Transverse colon (tissue), 3 donors: ENCODE measurements around the gene SPEG.

Experiments used
- CTCF ChIP-seq, 5 experiments: fragments of 200-600 bp in 3 of 5; fragments of 450-650 bp in 2 of 5; sonication (generic) in 3 of 5; IDR thresholded peaks; 1 replicate in 2 of 5; 2 replicates in 3 of 5; pipeline ENCODE4 v1.5.1; 2016 to 2017; ENCODE audit warnings: antibody characterized with exemption in 5 of 5, inconsistent platforms in 3 of 5, mild to moderate bottlenecking in 2 of 5, moderate library complexity in 1 of 5
- EP300 ChIP-seq: sonication (generic); formaldehyde crosslinking; IDR thresholded peaks from one replicate; pipeline ENCODE4 v1.6.1; 2017; ENCODE audit warnings: antibody characterized with exemption, low read depth
- POLR2A ChIP-seq: fragments of 450-650 bp; IDR thresholded peaks from one replicate; pipeline ENCODE4 v1.6.1; 2016; ENCODE audit warnings: antibody characterized with exemption, mild to moderate bottlenecking, moderate library complexity

DNA sequence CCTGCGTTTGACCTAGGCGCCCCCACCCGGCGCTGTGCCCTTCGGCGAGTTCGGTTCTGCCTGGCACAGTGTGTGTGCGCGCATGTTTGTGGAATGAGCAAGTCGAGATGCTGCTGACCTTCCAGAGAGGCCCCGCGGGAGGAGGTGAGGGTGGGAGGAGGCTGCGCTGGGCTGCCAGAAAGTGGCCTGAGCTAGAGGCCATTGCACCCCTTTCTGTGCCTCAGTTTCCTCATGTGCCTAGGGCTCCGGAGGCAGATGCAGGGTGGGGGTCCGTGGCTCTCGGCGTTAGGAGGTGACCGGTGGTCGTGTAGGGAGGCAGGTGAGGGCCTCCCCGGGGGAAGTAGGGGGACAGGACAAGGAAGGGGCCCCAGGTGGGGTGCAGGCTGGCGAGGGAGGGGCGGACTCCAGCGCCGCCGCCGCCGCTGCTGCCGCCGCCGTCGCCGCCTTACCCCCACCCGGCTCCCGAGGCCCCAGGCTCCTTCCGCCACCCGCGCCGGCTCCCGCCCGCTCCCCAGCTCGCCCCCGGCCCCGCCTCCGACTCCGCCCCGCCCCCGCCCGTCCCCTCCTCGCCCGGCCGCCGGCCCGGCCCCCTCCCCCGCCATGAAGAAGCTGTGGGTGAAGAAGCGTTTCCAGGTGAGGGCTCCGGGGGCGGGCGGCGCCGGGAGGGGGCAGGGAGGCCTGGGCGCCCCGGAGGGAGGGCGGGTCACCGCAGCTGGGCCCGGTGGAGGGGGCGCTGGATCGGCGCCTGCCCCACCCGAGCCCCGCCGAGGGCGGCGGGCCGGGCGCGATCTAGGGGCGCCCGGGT lies 7.0 kb downstream of the SPEG start:
- TF ChIP-seq CTCF (IDR thresholded peaks at IDR 0.05), result no peak
- TF ChIP-seq POLR2A, result no peak
- TF ChIP-seq EP300, result no peak
